ENCODE data around the gene PAX8.
A peak's percentile ranks its signal among the peaks of the same experiment; 100 is the strongest.
"Not testable (repeated sequence)": the region's sequence is repeated elsewhere in the genome, so short reads cannot be mapped to it uniquely, and the experiment has no call there.

PAX8 gene

DNA sequence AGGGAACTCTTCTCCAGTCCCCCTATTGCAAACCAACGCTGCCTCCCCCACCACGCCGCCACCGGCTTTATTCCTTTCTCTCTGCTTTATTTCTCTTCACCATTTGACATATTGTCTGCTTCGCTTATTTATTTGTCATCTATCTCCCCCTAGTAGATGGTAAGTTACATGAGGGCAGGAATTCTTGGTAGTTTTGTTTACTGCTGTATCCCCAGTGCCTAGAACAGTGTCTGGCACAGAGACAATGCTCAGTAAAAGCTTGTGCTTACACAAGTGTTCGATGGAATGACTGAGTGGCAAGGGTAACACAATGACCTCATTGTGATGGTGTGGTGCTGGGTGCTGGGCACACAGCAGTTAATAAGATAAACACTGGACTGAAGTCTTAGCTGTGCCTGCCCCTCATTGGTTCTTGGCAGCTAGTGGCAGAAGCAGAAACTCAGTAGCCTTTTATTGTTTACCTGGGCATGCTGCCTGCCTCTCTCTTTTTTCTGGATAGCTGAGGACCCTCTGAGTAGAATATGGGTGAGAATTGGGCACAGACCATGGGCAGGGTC is 9.5 kb upstream of the PAX8 start:
- peaks cover 27% of the 10 kb centered on the region for H3K4me1 ChIP-seq (ENCODE audit: control insufficient read depth, insufficient read depth, low read length)
- not testable (repeated sequence) for H3K4me3 ChIP-seq (ENCODE audit: low read length); H3K9me3 ChIP-seq (replicated peaks; ENCODE audit: low read length); H3K9ac ChIP-seq (ENCODE audit: low read depth, low read length); H3K27me3 ChIP-seq (ENCODE audit: control insufficient read depth, insufficient read depth, low read length); H3K36me3 ChIP-seq (ENCODE audit: insufficient read depth, low read length); H3K4me2 ChIP-seq (ENCODE audit: low read length)

DNA sequence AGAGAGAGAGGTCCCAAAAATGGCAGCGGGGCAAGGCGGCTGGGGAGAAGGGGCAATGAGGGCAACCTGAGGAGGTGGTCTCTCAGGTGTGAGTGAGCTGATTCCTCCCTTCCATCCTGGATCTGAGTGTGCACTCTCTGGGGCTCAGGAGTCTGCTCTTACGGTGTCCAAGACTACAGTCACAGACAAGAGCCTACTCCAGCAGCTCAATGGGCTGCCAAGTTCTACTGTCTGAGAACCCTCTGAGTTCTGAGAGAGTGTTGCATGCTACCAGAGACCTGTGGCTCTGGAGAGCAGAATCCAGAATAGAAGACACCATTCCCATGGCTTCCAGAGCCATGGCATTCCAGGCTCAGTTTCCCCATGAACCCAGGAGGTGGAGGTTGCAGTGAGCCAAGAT is 7.1 kb upstream of the PAX8 start:
- Histone ChIP-seq H3K27me3 (ENCODE audit: control insufficient read depth, insufficient read depth, low read length) (no peaks in the 10 kb centered on the region), H3K36me3 (ENCODE audit: insufficient read depth, low read length) (no peaks in the 10 kb centered on the region), H3K9me3 (replicated peaks; ENCODE audit: low read length) (no peaks in the 10 kb centered on the region), H3K4me3 (ENCODE audit: low read length) (no peak overlapping the region), H3K4me1 (ENCODE audit: control insufficient read depth, insufficient read depth, low read length) (peaks cover 43% of the 10 kb centered on the region), H3K9ac (ENCODE audit: low read depth, low read length) (peak overlapping the region; percentile 82), H3K4me2 (ENCODE audit: low read length) (no peak overlapping the region)

DNA sequence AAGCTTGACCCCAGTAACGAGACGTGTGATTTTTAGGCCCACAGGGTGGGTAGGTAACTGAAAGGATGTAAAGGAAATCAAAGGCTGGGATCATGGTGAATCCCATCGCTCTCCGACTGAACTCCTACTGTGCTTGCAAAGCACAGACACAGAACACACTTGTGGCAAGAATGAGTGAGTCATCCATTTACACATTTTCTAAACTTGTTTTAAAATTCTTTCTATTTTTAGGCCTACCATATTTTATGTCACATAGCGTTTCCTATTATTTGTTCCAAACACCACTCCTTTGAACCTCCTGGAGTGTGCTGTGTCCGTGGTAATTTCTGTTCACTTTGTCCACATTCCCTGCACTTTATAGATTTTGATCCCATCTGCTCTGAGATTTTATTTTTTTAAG is 6.3 kb upstream of the PAX8 start:
- not testable (repeated sequence) for H3K9me3 ChIP-seq (replicated peaks; ENCODE audit: low read length); H3K36me3 ChIP-seq (ENCODE audit: insufficient read depth, low read length); H3K27me3 ChIP-seq (ENCODE audit: control insufficient read depth, insufficient read depth, low read length)
- H3K4me2 ChIP-seq (ENCODE audit: low read length): peak overlapping the region; percentile 59
- peak overlapping the region; percentile 82 for H3K9ac ChIP-seq (ENCODE audit: low read depth, low read length)
- H3K4me3 ChIP-seq (ENCODE audit: low read length): peak overlapping the region; percentile 35
- peaks cover 43% of the 10 kb centered on the region for H3K4me1 ChIP-seq (ENCODE audit: control insufficient read depth, insufficient read depth, low read length)

DNA sequence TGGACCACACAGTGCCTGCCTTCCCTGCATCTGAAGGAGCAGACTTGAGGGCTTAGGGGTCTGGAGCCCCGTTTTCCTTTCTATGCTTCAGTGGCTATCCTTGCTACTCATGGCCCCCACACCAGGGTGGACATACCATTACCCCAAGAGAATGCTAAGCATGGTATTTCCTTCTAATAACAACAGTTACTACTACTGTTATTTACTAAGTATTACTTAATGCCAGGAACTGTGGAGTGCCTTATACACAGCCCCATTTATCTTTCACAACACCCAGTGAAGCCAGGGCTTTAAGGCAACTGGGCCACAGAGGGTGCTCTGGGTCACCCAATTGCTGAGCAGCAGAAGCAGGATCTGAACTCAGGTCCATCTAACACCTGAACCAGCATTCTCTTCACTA is 5.8 kb upstream of the PAX8 start:
- H3K9ac ChIP-seq (ENCODE audit: low read depth, low read length): peak overlapping the region; percentile 82
- H3K4me1 ChIP-seq (ENCODE audit: control insufficient read depth, insufficient read depth, low read length): peaks cover 43% of the 10 kb centered on the region
- H3K4me3 ChIP-seq (ENCODE audit: low read length): peak overlapping the region; percentile 35
- no peaks in the 10 kb centered on the region for H3K36me3 ChIP-seq (ENCODE audit: insufficient read depth, low read length)
- no peaks in the 10 kb centered on the region for H3K9me3 ChIP-seq (replicated peaks; ENCODE audit: low read length)
- H3K27me3 ChIP-seq (ENCODE audit: control insufficient read depth, insufficient read depth, low read length): no peaks in the 10 kb centered on the region
- H3K4me2 ChIP-seq (ENCODE audit: low read length): peak overlapping the region; percentile 59

DNA sequence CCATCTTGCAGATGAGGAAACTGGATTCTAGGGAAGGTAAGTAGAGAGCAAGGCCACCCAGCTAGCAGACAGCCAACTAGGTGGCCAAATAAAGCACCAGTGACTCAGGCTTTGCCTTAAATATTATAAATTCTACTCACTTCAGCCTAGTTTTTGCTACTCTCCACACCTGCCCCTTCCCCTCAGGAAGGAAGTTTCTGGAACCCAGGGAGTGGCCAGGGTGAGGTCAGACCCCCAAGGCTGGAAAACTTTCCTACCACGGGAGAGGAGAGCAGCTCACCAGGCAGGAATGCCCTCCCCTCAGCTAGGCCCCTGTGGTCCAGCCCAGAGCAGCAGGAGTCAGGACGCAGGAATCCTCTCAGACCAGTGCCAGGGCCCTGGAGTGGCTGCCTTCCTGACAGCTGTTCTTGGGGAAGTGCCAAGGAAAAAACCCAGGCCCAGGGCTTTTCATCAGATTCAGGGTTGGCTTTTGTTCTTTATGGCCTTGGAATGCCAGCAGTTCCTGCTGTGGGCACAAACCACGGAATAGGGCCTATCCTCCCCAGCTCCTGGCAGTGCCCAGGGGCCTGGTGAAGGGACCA is 5.1 kb upstream of the PAX8 start:
- H3K4me2 ChIP-seq (ENCODE audit: low read length): peak overlapping the region; percentile 59
- peaks cover 43% of the 10 kb centered on the region for H3K4me1 ChIP-seq (ENCODE audit: control insufficient read depth, insufficient read depth, low read length)
- H3K4me3 ChIP-seq (ENCODE audit: low read length): peak overlapping the region; percentile 35
- no peaks in the 10 kb centered on the region for H3K36me3 ChIP-seq (ENCODE audit: insufficient read depth, low read length)
- peak overlapping the region; percentile 82 for H3K9ac ChIP-seq (ENCODE audit: low read depth, low read length)
- H3K27me3 ChIP-seq (ENCODE audit: control insufficient read depth, insufficient read depth, low read length): no peaks in the 10 kb centered on the region
- no peaks in the 10 kb centered on the region for H3K9me3 ChIP-seq (replicated peaks; ENCODE audit: low read length)

DNA sequence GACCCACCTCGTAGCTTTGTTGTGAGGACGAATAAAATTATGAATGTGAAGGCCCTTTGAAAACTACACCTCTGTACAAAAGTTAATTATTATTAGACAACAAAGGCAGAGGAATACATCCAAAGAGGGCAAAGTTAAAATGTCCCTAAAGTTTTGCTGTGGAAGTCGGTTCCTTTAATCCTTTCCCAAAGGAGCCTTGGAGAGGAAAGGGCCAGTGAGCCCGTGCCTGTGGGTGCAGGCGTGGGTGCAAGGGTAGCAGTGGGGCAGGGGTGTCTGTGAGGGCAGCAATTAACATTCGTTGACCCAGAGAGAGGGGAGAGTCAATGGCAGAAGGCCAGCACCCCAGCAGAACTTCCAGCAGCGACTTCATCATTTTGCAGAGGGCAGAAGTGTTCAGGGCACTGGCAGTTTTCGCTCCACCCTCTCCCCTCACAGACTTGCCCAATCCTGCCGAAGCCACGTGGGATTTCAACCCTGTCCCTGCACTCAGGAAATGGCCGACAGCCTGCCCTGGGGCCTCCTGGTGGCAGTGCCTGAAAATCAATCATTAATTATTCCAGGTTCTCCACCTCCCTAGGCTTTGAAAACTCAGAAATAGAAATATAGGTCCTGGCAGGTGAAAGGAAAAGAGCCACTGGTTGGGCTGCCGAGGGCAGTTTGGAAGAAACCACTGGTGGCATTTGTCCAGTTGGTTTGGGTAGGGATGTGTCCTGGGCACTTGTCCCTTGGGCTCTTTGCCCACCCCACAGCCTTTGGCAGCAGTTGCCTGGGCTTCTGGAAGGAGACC is 4.2 kb upstream of the PAX8 start:
- Histone ChIP-seq H3K9ac (ENCODE audit: low read depth, low read length) (peak overlapping the region; percentile 67), H3K36me3 (ENCODE audit: insufficient read depth, low read length) (no peaks in the 10 kb centered on the region), H3K4me3 (ENCODE audit: low read length) (peak overlapping the region; percentile 11)

DNA sequence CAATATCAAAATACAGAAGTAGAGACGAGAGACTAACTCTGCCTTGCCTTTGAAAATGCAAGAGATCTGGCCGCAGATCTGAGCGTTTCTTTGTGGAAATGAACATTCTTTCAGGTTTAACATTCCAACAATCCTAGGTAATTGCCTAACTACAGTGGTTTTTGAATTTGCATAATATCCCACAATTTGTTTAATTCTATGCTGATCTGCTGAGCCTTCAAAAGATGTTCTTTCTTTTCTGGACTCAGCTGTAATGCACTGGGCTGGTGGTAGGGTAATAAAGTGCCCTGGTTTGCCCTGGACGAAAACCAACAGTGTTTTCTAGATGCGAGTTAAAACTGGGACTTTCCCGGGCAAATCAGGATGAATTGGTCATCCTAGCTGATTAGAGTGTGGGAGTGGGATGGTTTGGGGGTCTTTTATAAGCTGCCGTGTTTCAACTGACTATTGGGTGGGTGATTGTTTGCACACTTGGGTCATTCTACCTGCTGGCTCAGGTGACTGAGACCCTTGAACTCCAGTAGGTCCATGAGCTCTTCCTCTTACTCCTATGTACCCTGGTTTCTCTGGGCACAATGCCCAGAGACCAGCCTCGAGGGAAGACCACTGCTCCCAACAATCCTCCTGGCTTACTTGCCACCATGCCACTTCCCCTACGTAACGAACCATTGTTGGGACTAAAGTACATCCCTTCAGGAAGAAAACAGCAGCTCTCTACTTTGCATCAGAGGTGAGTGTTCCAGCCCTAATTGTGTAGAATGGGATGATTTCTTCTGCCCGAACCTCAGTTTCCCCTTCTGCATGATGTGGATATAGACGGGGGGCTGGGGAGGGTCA is 3.4 kb upstream of the PAX8 start:
- H3K9ac ChIP-seq (ENCODE audit: low read depth, low read length): no peak overlapping the region
- peaks cover 43% of the 10 kb centered on the region for H3K4me1 ChIP-seq (ENCODE audit: control insufficient read depth, insufficient read depth, low read length)
- H3K36me3 ChIP-seq (ENCODE audit: insufficient read depth, low read length): no peaks in the 10 kb centered on the region
- H3K9me3 ChIP-seq (replicated peaks; ENCODE audit: low read length): no peaks in the 10 kb centered on the region
- H3K4me2 ChIP-seq (ENCODE audit: low read length): no peak overlapping the region
- no peak overlapping the region for H3K4me3 ChIP-seq (ENCODE audit: low read length)
- H3K27me3 ChIP-seq (ENCODE audit: control insufficient read depth, insufficient read depth, low read length): no peaks in the 10 kb centered on the region

More for the DNA sequence above, 4.2 kb upstream of the PAX8 start:
- H3K4me2 ChIP-seq (ENCODE audit: low read length): peak overlapping the region; percentile 38
- no peaks in the 10 kb centered on the region for H3K9me3 ChIP-seq (replicated peaks; ENCODE audit: low read length)
- H3K4me1 ChIP-seq (ENCODE audit: control insufficient read depth, insufficient read depth, low read length): peaks cover 43% of the 10 kb centered on the region
- H3K27me3 ChIP-seq (ENCODE audit: control insufficient read depth, insufficient read depth, low read length): no peaks in the 10 kb centered on the region

DNA sequence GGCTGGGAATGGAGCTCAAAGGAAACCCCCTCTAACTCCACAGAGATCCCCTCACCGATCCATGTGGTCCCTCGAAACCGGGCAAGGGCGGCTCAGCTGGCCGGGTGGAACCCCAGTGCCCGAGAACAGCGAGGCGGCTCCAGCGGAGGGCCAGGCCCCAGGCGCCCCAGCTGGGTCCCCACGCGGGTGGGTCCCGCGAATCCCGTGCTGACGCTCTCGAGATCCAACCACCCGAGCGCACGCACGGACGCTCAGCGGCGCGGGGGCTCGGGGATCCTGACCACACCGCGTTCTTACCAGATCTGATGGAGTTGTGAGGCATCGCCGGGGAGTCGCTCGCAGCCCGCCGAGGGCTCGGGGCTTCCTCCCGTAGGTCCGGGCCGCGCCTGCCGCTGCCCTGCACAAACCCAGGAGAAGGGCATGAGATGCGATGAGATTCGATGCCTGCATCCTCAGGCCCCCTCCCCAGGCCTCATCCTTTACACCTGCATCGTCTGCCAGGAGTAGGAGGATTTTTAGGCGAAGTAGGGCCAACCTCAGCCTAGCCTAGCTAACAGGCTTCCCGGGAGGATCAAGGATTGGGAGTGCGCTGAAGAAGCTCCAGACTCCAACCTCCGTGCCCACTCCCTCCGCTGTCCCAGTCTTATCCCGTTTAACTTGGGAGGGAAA is 514 bp downstream of the PAX8 start:
- no peak overlapping the region for H3K9ac ChIP-seq (ENCODE audit: low read depth, low read length)
- H3K9me3 ChIP-seq (replicated peaks; ENCODE audit: low read length): no peaks in the 10 kb centered on the region
- H3K4me1 ChIP-seq (ENCODE audit: control insufficient read depth, insufficient read depth, low read length): peaks cover 16% of the 10 kb centered on the region
- H3K4me2 ChIP-seq (ENCODE audit: low read length): no peak overlapping the region
- no peaks in the 10 kb centered on the region for H3K36me3 ChIP-seq (ENCODE audit: insufficient read depth, low read length)
- H3K4me3 ChIP-seq (ENCODE audit: low read length): no peak overlapping the region
- H3K27me3 ChIP-seq (ENCODE audit: control insufficient read depth, insufficient read depth, low read length): peaks cover 24% of the 10 kb centered on the region

DNA sequence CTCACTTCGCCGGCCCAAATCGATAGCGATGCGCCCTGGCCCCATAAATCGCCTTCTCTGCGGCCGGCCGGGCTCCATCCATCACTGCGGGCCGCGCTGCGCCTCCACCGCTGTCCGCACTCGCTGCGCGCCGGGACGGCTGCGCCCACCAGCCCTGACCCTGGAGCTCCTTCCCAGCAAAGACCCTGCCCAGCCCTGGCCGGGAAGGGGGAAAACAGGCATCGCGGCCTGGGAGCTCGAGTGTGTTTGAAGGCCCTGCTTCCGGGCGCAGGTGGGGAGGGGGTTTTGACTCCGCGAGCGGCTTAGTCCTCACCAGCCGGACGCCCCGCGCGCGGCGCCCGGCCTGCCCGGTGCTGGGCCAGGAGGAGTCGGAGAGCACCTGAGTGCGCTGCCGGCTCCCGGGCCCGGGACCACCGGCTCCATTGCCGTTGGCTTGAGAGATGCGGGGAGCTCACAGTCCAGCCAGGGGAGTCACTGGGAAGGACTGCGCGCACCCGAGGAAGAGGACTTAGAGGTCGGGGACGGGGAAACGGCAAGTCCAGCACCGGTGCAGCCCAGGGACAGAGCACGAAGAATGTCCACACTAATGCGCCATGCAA is 1.1 kb downstream of the PAX8 start:
- no peak overlapping the region for H3K9ac ChIP-seq (ENCODE audit: low read depth, low read length)
- H3K9me3 ChIP-seq (replicated peaks; ENCODE audit: low read length): no peaks in the 10 kb centered on the region
- H3K4me1 ChIP-seq (ENCODE audit: control insufficient read depth, insufficient read depth, low read length): peaks cover 9% of the 10 kb centered on the region
- H3K36me3 ChIP-seq (ENCODE audit: insufficient read depth, low read length): no peaks in the 10 kb centered on the region
- no peak overlapping the region for H3K4me3 ChIP-seq (ENCODE audit: low read length)
- no peak overlapping the region for H3K4me2 ChIP-seq (ENCODE audit: low read length)
- H3K27me3 ChIP-seq (ENCODE audit: control insufficient read depth, insufficient read depth, low read length): peaks cover 29% of the 10 kb centered on the region

DNA sequence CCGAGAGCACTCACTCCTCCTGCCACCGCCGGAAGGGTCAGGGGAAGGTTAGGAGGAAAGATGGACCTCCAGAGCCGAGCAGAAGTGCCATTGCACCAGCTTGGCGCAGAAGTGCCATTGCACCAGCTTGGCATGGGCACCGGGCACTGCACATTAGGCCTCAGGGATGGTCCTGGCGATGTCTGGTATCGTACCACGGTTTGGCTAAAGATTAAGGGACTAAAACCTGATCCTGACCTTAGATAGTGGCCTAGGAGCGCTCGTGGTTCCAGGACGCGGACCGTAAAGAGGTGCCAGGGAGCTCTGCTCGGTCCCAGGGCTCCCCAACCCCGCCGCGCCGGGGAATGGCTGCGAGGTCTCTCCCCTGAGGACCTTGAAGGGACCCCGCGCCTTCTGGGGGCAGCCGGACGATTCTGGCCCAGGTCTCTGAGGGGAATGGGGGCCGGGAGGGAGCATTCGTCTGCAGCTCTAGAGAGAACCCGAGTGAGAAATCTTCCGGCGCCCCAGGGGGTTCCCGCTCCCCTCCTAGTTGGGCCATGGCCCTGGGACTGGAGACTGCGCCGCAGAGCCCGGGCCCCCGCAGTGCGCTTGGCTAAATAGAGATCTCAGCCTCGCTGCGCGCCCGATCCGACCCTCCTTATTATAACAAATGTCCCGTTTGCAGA is 1.8 kb downstream of the PAX8 start:
- no peaks in the 10 kb centered on the region for H3K9me3 ChIP-seq (replicated peaks; ENCODE audit: low read length)
- H3K9ac ChIP-seq (ENCODE audit: low read depth, low read length): no peak overlapping the region
- H3K27me3 ChIP-seq (ENCODE audit: control insufficient read depth, insufficient read depth, low read length): peaks cover 34% of the 10 kb centered on the region
- peaks cover 2% of the 10 kb centered on the region for H3K4me1 ChIP-seq (ENCODE audit: control insufficient read depth, insufficient read depth, low read length)
- H3K4me2 ChIP-seq (ENCODE audit: low read length): no peak overlapping the region
- H3K4me3 ChIP-seq (ENCODE audit: low read length): no peak overlapping the region
- no peaks in the 10 kb centered on the region for H3K36me3 ChIP-seq (ENCODE audit: insufficient read depth, low read length)
